ENCODE measurements around the gene FN1.
"Not testable (repeated sequence)": the region's sequence is repeated elsewhere in the genome, so short reads cannot be mapped to it uniquely, and the experiment has no call there.

DNA sequence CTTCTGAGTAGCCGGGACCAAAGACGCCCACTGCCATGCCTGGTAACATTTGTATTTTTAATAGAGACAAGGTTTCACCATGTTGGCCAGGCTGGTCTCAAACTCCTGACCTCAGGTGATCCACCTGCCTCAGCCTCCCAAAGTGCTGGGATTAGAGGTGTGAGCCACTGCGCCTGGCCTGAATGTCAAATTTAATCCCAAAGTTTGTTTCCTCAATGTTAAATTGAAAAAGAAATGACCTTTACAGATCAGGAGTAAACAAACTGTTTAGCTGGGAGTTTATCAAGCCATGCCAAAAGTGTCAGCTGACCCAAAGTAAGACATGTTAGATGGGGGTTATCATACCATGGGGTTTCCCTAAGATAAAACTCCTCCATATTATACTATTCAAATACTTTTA, 75.8 kb downstream of the FN1 start:
- TF ChIP-seq ZNF768, ZNF324 (tag by site-specific recombination; IDR thresholded peaks at IDR 0.05): not testable (repeated sequence)
- TF ChIP-seq, protein P1, sequence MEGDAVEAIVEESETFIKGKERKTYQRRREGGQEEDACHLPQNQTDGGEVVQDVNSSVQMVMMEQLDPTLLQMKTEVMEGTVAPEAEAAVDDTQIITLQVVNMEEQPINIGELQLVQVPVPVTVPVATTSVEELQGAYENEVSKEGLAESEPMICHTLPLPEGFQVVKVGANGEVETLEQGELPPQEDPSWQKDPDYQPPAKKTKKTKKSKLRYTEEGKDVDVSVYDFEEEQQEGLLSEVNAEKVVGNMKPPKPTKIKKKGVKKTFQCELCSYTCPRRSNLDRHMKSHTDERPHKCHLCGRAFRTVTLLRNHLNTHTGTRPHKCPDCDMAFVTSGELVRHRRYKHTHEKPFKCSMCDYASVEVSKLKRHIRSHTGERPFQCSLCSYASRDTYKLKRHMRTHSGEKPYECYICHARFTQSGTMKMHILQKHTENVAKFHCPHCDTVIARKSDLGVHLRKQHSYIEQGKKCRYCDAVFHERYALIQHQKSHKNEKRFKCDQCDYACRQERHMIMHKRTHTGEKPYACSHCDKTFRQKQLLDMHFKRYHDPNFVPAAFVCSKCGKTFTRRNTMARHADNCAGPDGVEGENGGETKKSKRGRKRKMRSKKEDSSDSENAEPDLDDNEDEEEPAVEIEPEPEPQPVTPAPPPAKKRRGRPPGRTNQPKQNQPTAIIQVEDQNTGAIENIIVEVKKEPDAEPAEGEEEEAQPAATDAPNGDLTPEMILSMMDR (tag by site-specific recombination; IDR thresholded peaks at IDR 0.05): not testable (repeated sequence)
